GM21526 (cell line): ENCODE data around the gene PRR15L.
"Not testable (repeated sequence)": the region's sequence is repeated elsewhere in the genome, so short reads cannot be mapped to it uniquely, and the experiment has no call there.

ENCODE experiments used
- ATAC-seq: cut with Tn5 transposase; IDR thresholded peaks from one replicate; pipeline ENCODE4 v1.9.1; 2021; ENCODE audit warnings: moderate library complexity; ENCODE audit not compliant: unreplicated experiment, low FRiP score

The PRR15L gene

GRCh38 chr17:47941246-47942095, 16.2 kb downstream of the PRR15L start, which contains the start of gene PNPO:
Gene PNPO, plus strand, starts transcription at chr17:47941571. Its CDS starts 105 bp downstream, at chr17:47941676.
- ATAC-seq: peak; percentile 82

GRCh38 chr17:47937941-47938340, 19.7 kb downstream of the PRR15L start:
- ATAC-seq: no peak

GRCh38 chr17:47935961-47936360, 21.7 kb downstream of the PRR15L start:
- no peak for ATAC-seq

GRCh38 chr17:47935468-47935867, 22.2 kb downstream of the PRR15L start:
- not testable (repeated sequence) for ATAC-seq

GRCh38 chr17:47934856-47935255, 22.8 kb downstream of the PRR15L start:
- ATAC-seq: no peak

GRCh38 chr17:47931848-47932247, 25.8 kb downstream of the PRR15L start:
- no peak for ATAC-seq

GRCh38 chr17:47929218-47930000, 28.3 kb downstream of the PRR15L start:
- no peak for ATAC-seq

GRCh38 chr17:47928415-47928814, 29.3 kb downstream of the PRR15L start:
- no peak for ATAC-seq

GRCh38 chr17:47927821-47928400, 29.8 kb downstream of the PRR15L start:
- no peak for ATAC-seq

GRCh38 chr17:47925678-47925988, 32.0 kb downstream of the PRR15L start:
- no peak for ATAC-seq

GRCh38 chr17:47924785-47925677, 32.7 kb downstream of the PRR15L start:
- ATAC-seq: no peak

- ATAC-seq: not testable (repeated sequence)
Observed at GRCh38 chr17:47919889-47920288, 37.8 kb downstream of the PRR15L start.

GRCh38 chr17:47918991-47919390, 38.7 kb downstream of the PRR15L start:
- no peak for ATAC-seq

GRCh38 chr17:47918006-47918405, 39.7 kb downstream of the PRR15L start:
- ATAC-seq: no peak

- no peak for ATAC-seq
Observed at GRCh38 chr17:47917581-47917980, 40.1 kb downstream of the PRR15L start.

GRCh38 chr17:47916489-47917208, 41.0 kb downstream of the PRR15L start:
- no peak for ATAC-seq

GRCh38 chr17:47915776-47916398, 41.8 kb downstream of the PRR15L start:
- ATAC-seq: no peak

- ATAC-seq: no peak
Observed at GRCh38 chr17:47914306-47914948, 43.3 kb downstream of the PRR15L start.

GRCh38 chr17:47913050-47913449, 44.6 kb downstream of the PRR15L start:
- no peak for ATAC-seq
